Measurements from ENCODE around the gene NRL.

NRL gene

GRCh38 chr14:24114532-24115421, at the start of gene NRL, which contains the start of gene DCAF11:
Gene NRL, minus strand, starts transcription at chr14:24114949. Its CDS starts 32,101 bp downstream, at chr14:24082848.
Gene DCAF11, plus strand, starts transcription at chr14:24114777. Its CDS starts 818 bp downstream, at chr14:24115595.
- Histone ChIP-seq H3K27me3 (ENCODE audit: control insufficient read depth in 1 of 2, insufficient read depth in 2 of 2, low read length in 2 of 2) (no peaks in the 10 kb centered on the region), H3K36me3 (ENCODE audit: control insufficient read depth in 2 of 2, insufficient read depth in 2 of 2, low read length in 2 of 2) (peaks cover 23 to 25% of the 10 kb centered on the region in 2 donors), H3K4me3 (ENCODE audit: low read length in 2 of 2) (peak within 1 kb of the TSS; percentile 93 to 96), H3K4me1 (ENCODE audit: control insufficient read depth, insufficient read depth, low read length) (peaks cover 18% of the 10 kb centered on the region), H3K9ac (ENCODE audit: low read length in 2 of 2) (peak within 1 kb of the TSS; percentile 96 to 97), H3K27ac (ENCODE audit: low read length) (peak within 1 kb of the TSS; percentile 97), H3K9me3 (ENCODE audit: control insufficient read depth in 2 of 2, low read length in 2 of 2) (no peaks in the 10 kb centered on the region)

- peaks cover 26% of the 10 kb centered on the region for H3K4me1 ChIP-seq (ENCODE audit: control insufficient read depth, insufficient read depth, low read length)
Measured at GRCh38 chr14:24162093-24162492, 47.3 kb upstream of the NRL start.

GRCh38 chr14:24160850-24161804, 46.4 kb upstream of the NRL start, which contains the start of gene IRF9:
Gene IRF9, plus strand, starts transcription at chr14:24161265. Its CDS starts 880 bp downstream, at chr14:24162145.
- Histone ChIP-seq H3K9ac (ENCODE audit: low read length in 2 of 2) (peak within 1 kb of the TSS; percentile 91 to 96), H3K36me3 (ENCODE audit: control insufficient read depth in 2 of 2, insufficient read depth in 2 of 2, low read length in 2 of 2) (peaks cover 52 to 60% of the 10 kb centered on the region in 2 donors)

More at GRCh38 chr14:24162093-24162492, 47.3 kb upstream of the NRL start:
- peak overlapping the region; percentile 88 for H3K27ac ChIP-seq (ENCODE audit: low read length)
- H3K36me3 ChIP-seq (ENCODE audit: control insufficient read depth in 2 of 2, insufficient read depth in 2 of 2, low read length in 2 of 2): peaks cover 56 to 58% of the 10 kb centered on the region in 2 donors
- H3K4me3 ChIP-seq (ENCODE audit: low read length in 2 of 2): peak overlapping the region; percentile 91 to 98
- no peaks in the 10 kb centered on the region for H3K9me3 ChIP-seq (ENCODE audit: control insufficient read depth in 2 of 2, low read length in 2 of 2)
- no peaks in the 10 kb centered on the region for H3K27me3 ChIP-seq (ENCODE audit: control insufficient read depth in 1 of 2, insufficient read depth in 2 of 2, low read length in 2 of 2)
- peak overlapping the region; percentile 91 to 96 for H3K9ac ChIP-seq (ENCODE audit: low read length in 2 of 2)

GRCh38 chr14:24160499-24160849, 45.7 kb upstream of the NRL start:
- H3K9ac ChIP-seq (ENCODE audit: low read length in 2 of 2): no peak overlapping the region
- H3K9me3 ChIP-seq (ENCODE audit: control insufficient read depth in 2 of 2, low read length in 2 of 2): no peaks in the 10 kb centered on the region
- H3K27ac ChIP-seq (ENCODE audit: low read length): peak overlapping the region; percentile 88
- no peak overlapping the region for H3K4me3 ChIP-seq (ENCODE audit: low read length in 2 of 2)
- peaks cover 26% of the 10 kb centered on the region for H3K4me1 ChIP-seq (ENCODE audit: control insufficient read depth, insufficient read depth, low read length)
- no peaks in the 10 kb centered on the region for H3K27me3 ChIP-seq (ENCODE audit: control insufficient read depth in 1 of 2, insufficient read depth in 2 of 2, low read length in 2 of 2)
- H3K36me3 ChIP-seq (ENCODE audit: control insufficient read depth in 2 of 2, insufficient read depth in 2 of 2, low read length in 2 of 2): peaks cover 48 to 59% of the 10 kb centered on the region in 2 donors

More at GRCh38 chr14:24160850-24161804, 46.4 kb upstream of the NRL start, which contains the start of gene IRF9:
- peak within 1 kb of the TSS; percentile 91 to 98 for H3K4me3 ChIP-seq (ENCODE audit: low read length in 2 of 2)
- no peaks in the 10 kb centered on the region for H3K9me3 ChIP-seq (ENCODE audit: control insufficient read depth in 2 of 2, low read length in 2 of 2)
- peaks cover 26% of the 10 kb centered on the region for H3K4me1 ChIP-seq (ENCODE audit: control insufficient read depth, insufficient read depth, low read length)
- peak within 1 kb of the TSS; percentile 88 for H3K27ac ChIP-seq (ENCODE audit: low read length)
- no peaks in the 10 kb centered on the region for H3K27me3 ChIP-seq (ENCODE audit: control insufficient read depth in 1 of 2, insufficient read depth in 2 of 2, low read length in 2 of 2)

GRCh38 chr14:24159777-24160498, 45.2 kb upstream of the NRL start:
- peaks cover 48 to 59% of the 10 kb centered on the region in 2 donors for H3K36me3 ChIP-seq (ENCODE audit: control insufficient read depth in 2 of 2, insufficient read depth in 2 of 2, low read length in 2 of 2)
- H3K9me3 ChIP-seq (ENCODE audit: control insufficient read depth in 2 of 2, low read length in 2 of 2): no peaks in the 10 kb centered on the region
- H3K27ac ChIP-seq (ENCODE audit: low read length): peak overlapping the region; percentile 88
- no peaks in the 10 kb centered on the region for H3K27me3 ChIP-seq (ENCODE audit: control insufficient read depth in 1 of 2, insufficient read depth in 2 of 2, low read length in 2 of 2)
- no peak overlapping the region for H3K9ac ChIP-seq (ENCODE audit: low read length in 2 of 2)
- peaks cover 26% of the 10 kb centered on the region for H3K4me1 ChIP-seq (ENCODE audit: control insufficient read depth, insufficient read depth, low read length)
- H3K4me3 ChIP-seq (ENCODE audit: low read length in 2 of 2): peak overlapping the region in 1 of 2 donors; percentile 22

- Histone ChIP-seq H3K4me3 (ENCODE audit: low read length in 2 of 2) (no peak overlapping the region), H3K9ac (ENCODE audit: low read length in 2 of 2) (no peak overlapping the region), H3K27ac (ENCODE audit: low read length) (no peak overlapping the region), H3K9me3 (ENCODE audit: control insufficient read depth in 2 of 2, low read length in 2 of 2) (no peaks in the 10 kb centered on the region), H3K4me1 (ENCODE audit: control insufficient read depth, insufficient read depth, low read length) (peaks cover 16% of the 10 kb centered on the region), H3K36me3 (ENCODE audit: control insufficient read depth in 2 of 2, insufficient read depth in 2 of 2, low read length in 2 of 2) (peaks cover 32 to 43% of the 10 kb centered on the region in 2 donors), H3K27me3 (ENCODE audit: control insufficient read depth in 1 of 2, insufficient read depth in 2 of 2, low read length in 2 of 2) (no peaks in the 10 kb centered on the region)
Measured at GRCh38 chr14:24157331-24157730, 42.6 kb upstream of the NRL start.

- Histone ChIP-seq H3K4me1 (ENCODE audit: control insufficient read depth, insufficient read depth, low read length) (peaks cover 11% of the 10 kb centered on the region), H3K9me3 (ENCODE audit: control insufficient read depth in 2 of 2, low read length in 2 of 2) (no peaks in the 10 kb centered on the region), H3K27me3 (ENCODE audit: control insufficient read depth in 1 of 2, insufficient read depth in 2 of 2, low read length in 2 of 2) (no peaks in the 10 kb centered on the region), H3K27ac (ENCODE audit: low read length) (no peak overlapping the region), H3K9ac (ENCODE audit: low read length in 2 of 2) (no peak overlapping the region), H3K36me3 (ENCODE audit: control insufficient read depth in 2 of 2, insufficient read depth in 2 of 2, low read length in 2 of 2) (peaks cover 34 to 46% of the 10 kb centered on the region in 2 donors), H3K4me3 (ENCODE audit: low read length in 2 of 2) (no peak overlapping the region)
Measured at GRCh38 chr14:24156840-24157239, 42.1 kb upstream of the NRL start.

- Histone ChIP-seq H3K27me3 (ENCODE audit: control insufficient read depth in 1 of 2, insufficient read depth in 2 of 2, low read length in 2 of 2) (no peaks in the 10 kb centered on the region), H3K4me3 (ENCODE audit: low read length in 2 of 2) (no peak overlapping the region), H3K36me3 (ENCODE audit: control insufficient read depth in 2 of 2, insufficient read depth in 2 of 2, low read length in 2 of 2) (peaks cover 46 to 58% of the 10 kb centered on the region in 2 donors), H3K27ac (ENCODE audit: low read length) (no peak overlapping the region), H3K9me3 (ENCODE audit: control insufficient read depth in 2 of 2, low read length in 2 of 2) (no peaks in the 10 kb centered on the region), H3K9ac (ENCODE audit: low read length in 2 of 2) (no peak overlapping the region), H3K4me1 (ENCODE audit: control insufficient read depth, insufficient read depth, low read length) (peaks cover 4% of the 10 kb centered on the region)
Measured at GRCh38 chr14:24155100-24155499, 40.4 kb upstream of the NRL start.

- no peak overlapping the region for H3K27ac ChIP-seq (ENCODE audit: low read length)
- H3K36me3 ChIP-seq (ENCODE audit: control insufficient read depth in 2 of 2, insufficient read depth in 2 of 2, low read length in 2 of 2): peaks cover 40 to 44% of the 10 kb centered on the region in 2 donors
- H3K4me3 ChIP-seq (ENCODE audit: low read length in 2 of 2): no peak overlapping the region
- no peaks in the 10 kb centered on the region for H3K27me3 ChIP-seq (ENCODE audit: control insufficient read depth in 1 of 2, insufficient read depth in 2 of 2, low read length in 2 of 2)
- H3K9me3 ChIP-seq (ENCODE audit: control insufficient read depth in 2 of 2, low read length in 2 of 2): no peaks in the 10 kb centered on the region
- H3K9ac ChIP-seq (ENCODE audit: low read length in 2 of 2): no peak overlapping the region
- peaks cover 16% of the 10 kb centered on the region for H3K4me1 ChIP-seq (ENCODE audit: control insufficient read depth, insufficient read depth, low read length)
Measured at GRCh38 chr14:24151404-24152080, 36.8 kb upstream of the NRL start.
